Kidney (tissue), 14 donors: ENCODE data around the gene TSC2. TPM values are rescaled to one million over a fixed set of nuclear protein-coding genes. Genes with fewer than 3 reads are reported as not detected.

Experiments
- DNase-seq, 5 donors: peaks; one replicate each; pipeline ENCODE4 v3.0.0-alpha.2; 2013 to 2020
- FAIRE-seq: peaks from 2 replicates; lab custom pipeline; 2012; peaks lifted over from hg19 to GRCh38; lab: Jason Lieb, UNC
- H3K27ac ChIP-seq, 2 donors: one replicate each; pipeline ENCODE4 v1.7.0; 2013; ENCODE audit warnings: low read depth in 2 of 2, low read length in 2 of 2, inconsistent platforms in 1 of 2
- H3K27me3 ChIP-seq: one replicate; pipeline ENCODE4 v1.7.1; 2013; ENCODE audit warnings: low read length, inconsistent platforms; ENCODE audit not compliant: control insufficient read depth, insufficient read depth
- H3K36me3 ChIP-seq, 3 donors: one replicate each; pipeline versions ENCODE4 v1.7.0 to v1.7.1; 2013; ENCODE audit warnings: low read length in 3 of 3, control low read depth in 1 of 3, inconsistent platforms in 1 of 3; ENCODE audit not compliant: insufficient read depth in 3 of 3, control insufficient read depth in 2 of 3
- H3K4me1 ChIP-seq, 3 donors: one replicate each; pipeline versions ENCODE4 v1.7.0 to v1.7.1; 2013; ENCODE audit warnings: low read length in 3 of 3, inconsistent platforms in 1 of 3, low read depth in 1 of 3; ENCODE audit not compliant: control insufficient read depth in 2 of 3, insufficient read depth in 2 of 3
- H3K4me3 ChIP-seq, 3 donors: one replicate each; pipeline versions ENCODE4 v1.7.0 to v1.8.1; 2013; ENCODE audit warnings: low read length in 3 of 3, control low read depth in 1 of 3, inconsistent platforms in 1 of 3
- H3K9ac ChIP-seq, 3 donors: one replicate each; pipeline versions ENCODE4 v1.7.0 to v1.7.1; 2013; ENCODE audit warnings: low read length in 3 of 3, control low read depth in 1 of 3, inconsistent platforms in 1 of 3
- H3K9me3 ChIP-seq, 3 donors: one replicate each; pipeline versions ENCODE4 v1.7.0 to v1.7.1; 2013; ENCODE audit warnings: low read length in 3 of 3, control low read depth in 1 of 3, inconsistent platforms in 1 of 3; ENCODE audit not compliant: control insufficient read depth in 2 of 3, insufficient read depth in 1 of 3
- CTCF ChIP-seq: IDR thresholded peaks from 3 replicates; pipeline ENCODE4 v1.5.1; 2012; ENCODE audit warnings: mild to moderate bottlenecking, moderate library complexity, borderline replicate concordance; ENCODE audit not compliant: insufficient read depth; ENCODE audit errors: extremely low read depth
- intact Hi-C: fragments of 100-400 bp; cut with DNase I; formaldehyde crosslinking; loops from one replicate; pipeline ENCODE4 v1.11.1; 2022
- polyA plus RNA-seq: library from polyadenylated mRNA; stranded (reverse); fragments of 350-450 nt; fragmentation: Illumina TruSeq; extraction: RNeasy Lipid Tissue Mini Kit (QIAGEN cat#74804); gene quantifications from one replicate; pipeline ENCODE4 v1.2.3, GENCODE V29; 2014; ENCODE audit warnings: low read depth, low replicate concordance; ENCODE audit not compliant: insufficient read depth
- total RNA-seq: library from RNA; stranded (reverse); fragmentation: NEBNext Ultra II Directional; extraction: Animal tissue kit (Norgen Biotek cat#: 25700); gene quantifications from one replicate; pipeline ENCODE4 v1.2.1, GENCODE V29; 2021
- donor health status: control.
- donor health status: control.
- donor health status: control.
- donor health status: control.
- donor health status: control.
- donor health status: DM: yes; HTN: yes; CAD: no.
- donor health status: Normal renal cell carcinoma (clear cell type).

Gene TSC2
- total and polyA plus RNA-seq, 2 donors from 2014 or later = 40.0 to 151 TPM

- TF ChIP-seq CTCF = no peak
- H3K4me3 ChIP-seq = no peak overlapping the region
- H3K9ac ChIP-seq = no peak overlapping the region
- DNase-seq (peak in 1 of 5 donors; percentile 41), FAIRE-seq (no peak)
- H3K36me3 ChIP-seq = peaks cover 0 to 7% (median 4%) of the 10 kb centered on the region in 3 donors
- peaks cover 0 to 24% (median 3%) of the 10 kb centered on the region in 3 donors for H3K4me1 ChIP-seq
- no peak overlapping the region for H3K27ac ChIP-seq
- no peaks in the 10 kb centered on the region for H3K9me3 ChIP-seq
- H3K27me3 ChIP-seq = no peaks in the 10 kb centered on the region
- intact Hi-C loops = no loop called here
Measured at GRCh38 chr16:2087748-2088631, 40.2 kb downstream of the TSC2 start.

- H3K36me3 ChIP-seq = peaks cover 0 to 7% (median 4%) of the 10 kb centered on the region in 3 donors
- DNase-seq = peak in 1 of 5 donors; percentile 34
Measured at GRCh38 chr16:2088759-2089358, 41.1 kb downstream of the TSC2 start.

GRCh38 chr16:2089706-2090480 is 42.1 kb downstream of the TSC2 start:
- H3K36me3 ChIP-seq = peaks cover 0 to 11% (median 7%) of the 10 kb centered on the region in 3 donors
- peak overlapping the region in 2 of 3 donors; percentile 12 to 66 for H3K4me3 ChIP-seq
- H3K27me3 ChIP-seq = no peaks in the 10 kb centered on the region
- peaks cover 0 to 23% (median 3%) of the 10 kb centered on the region in 3 donors for H3K4me1 ChIP-seq
- peak overlapping the region; percentile 89 to 96 for H3K27ac ChIP-seq
- intact Hi-C loops = no loop called here
- DNase-seq (peak in 1 of 5 donors; percentile 70), FAIRE-seq (no peak)
- no peak for TF ChIP-seq CTCF
- no peaks in the 10 kb centered on the region for H3K9me3 ChIP-seq
- peak overlapping the region in 1 of 3 donors; percentile 73 for H3K9ac ChIP-seq

More at GRCh38 chr16:2088759-2089358, 41.1 kb downstream of the TSC2 start:
- no peak for TF ChIP-seq CTCF
- peak overlapping the region in 1 of 3 donors; percentile 18 for H3K4me3 ChIP-seq
- H3K27me3 ChIP-seq = no peaks in the 10 kb centered on the region
- intact Hi-C loops = no loop called here
- H3K9ac ChIP-seq = peak overlapping the region in 1 of 3 donors; percentile 55
- H3K27ac ChIP-seq = no peak overlapping the region
- H3K9me3 ChIP-seq = no peaks in the 10 kb centered on the region
- FAIRE-seq = no peak
- H3K4me1 ChIP-seq = peaks cover 0 to 23% (median 3%) of the 10 kb centered on the region in 3 donors
